A673 (cell line): ENCODE results near the gene NDUFS7.

Source experiments
- CTCF ChIP-seq: fragments of 300-800, 200-600 bp; sonication (generic); conservative IDR thresholded peaks from 2 replicates; pipeline ENCODE4 v1.5.1; 2017; ENCODE audit warnings: low read depth, mild to moderate bottlenecking, antibody characterized with exemption, low read length, moderate library complexity, mixed read lengths
- EZH2 ChIP-seq: fragments of 200-600 bp; sonication (generic); IDR thresholded peaks from 2 replicates; pipeline ENCODE4 v1.6.1; 2017; ENCODE audit warnings: borderline replicate concordance, low read depth, mild to moderate bottlenecking, mixed read lengths, antibody characterized with exemption, low read length; ENCODE audit not compliant: poor library complexity, severe bottlenecking

DNA sequence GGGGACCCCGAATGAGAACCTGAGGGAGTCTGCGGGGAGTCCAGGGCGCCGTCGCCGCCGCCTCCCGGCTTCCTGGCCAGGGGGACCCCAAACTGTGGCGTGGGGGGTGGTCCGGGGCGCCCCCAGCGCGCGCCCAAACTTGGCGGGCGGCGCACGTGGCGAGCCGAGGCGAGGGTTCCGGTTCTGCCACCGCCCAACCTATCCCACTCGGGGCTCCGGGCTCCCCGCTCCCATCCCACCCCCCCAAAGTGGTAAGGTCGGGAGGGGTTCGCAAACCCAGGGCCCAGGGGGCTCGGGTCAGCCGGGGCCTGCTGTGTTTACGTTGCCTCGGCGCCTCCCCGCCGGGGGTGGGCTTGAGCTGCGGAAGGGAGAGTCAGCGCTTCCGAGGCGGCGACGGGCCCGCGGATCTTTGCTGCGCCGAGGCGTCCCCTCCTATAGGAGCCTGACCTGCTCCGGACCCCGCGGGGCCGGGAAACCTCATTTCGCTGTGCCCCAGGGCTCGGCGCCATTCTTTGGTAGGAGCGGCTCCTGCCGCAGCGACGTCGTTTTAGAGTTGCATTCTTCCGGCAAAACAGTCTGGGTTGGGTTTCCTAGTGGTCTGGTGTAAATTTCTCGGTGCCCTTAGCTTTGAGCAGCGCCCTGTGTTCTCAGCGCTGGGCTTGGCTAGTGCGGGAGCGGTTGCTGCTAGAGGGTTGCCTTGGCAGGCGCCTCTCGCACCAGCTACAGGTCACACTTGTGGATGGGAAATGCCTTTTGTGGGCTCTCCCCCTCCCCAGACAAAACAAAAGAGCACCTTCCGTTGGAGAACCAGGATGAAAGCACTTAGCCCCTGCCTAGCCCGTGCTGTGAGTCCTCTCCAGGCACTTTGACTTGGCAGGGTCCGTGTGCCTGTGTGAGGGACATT, 24.8 kb downstream of the NDUFS7 start:
- TF ChIP-seq CTCF: no peak
- no peak for TF ChIP-seq EZH2
